GM12891 (cell line): ENCODE results near the gene TPSAB1.

ENCODE experiments used
- DNase-seq: peaks from one replicate; pipeline ENCODE4 v3.0.0; 2011; ENCODE audit warnings: low spot score; ENCODE audit not compliant: insufficient read length
- FAIRE-seq: peaks from 2 replicates; lab custom pipeline; 2011; peaks lifted over from hg19 to GRCh38; lab: Jason Lieb, UNC
- PAX5 ChIP-seq: IDR thresholded peaks from 2 replicates; pipeline ENCODE4 v1.6.1; 2011; ENCODE audit warnings: low read length, moderate library complexity, mild to moderate bottlenecking; ENCODE audit not compliant: insufficient read depth, severe bottlenecking
- POLR2A ChIP-seq: IDR thresholded peaks from 2 replicates; pipeline ENCODE4 v1.6.1; 2011; ENCODE audit warnings: low read depth, low read length, control low read depth
- POLR2AphosphoS5 ChIP-seq: IDR thresholded peaks from 2 replicates; pipeline ENCODE4 v1.6.1; 2011; ENCODE audit warnings: low read depth, low read length, control low read depth
- POU2F2 ChIP-seq: IDR thresholded peaks from 2 replicates; pipeline ENCODE4 v1.6.1; 2011; ENCODE audit warnings: low read depth, mild to moderate bottlenecking, control low read depth, low read length, moderate library complexity
- SPI1 ChIP-seq: IDR thresholded peaks from 2 replicates; pipeline ENCODE4 v1.6.1; 2011; ENCODE audit warnings: low read depth, low read length, control low read depth
- TAF1 ChIP-seq: IDR thresholded peaks from 2 replicates; pipeline ENCODE4 v1.6.1; 2011; ENCODE audit warnings: low read depth, low read length, control low read depth

TPSAB1 gene

GRCh38 chr16:1257561-1258224 lies 17.2 kb downstream of the TPSAB1 start:
- no peak for TF ChIP-seq SPI1
- no peak for TF ChIP-seq POLR2AphosphoS5
- no peak for TF ChIP-seq PAX5
- TF ChIP-seq POLR2A = no peak
- no peak for TF ChIP-seq TAF1
- no peak for TF ChIP-seq POU2F2
- DNase-seq (no peak), FAIRE-seq (no peak)

- DNase-seq (no peak), FAIRE-seq (no peak)
- TF ChIP-seq TAF1 (no peak), POLR2A (no peak), PAX5 (no peak), POU2F2 (no peak), SPI1 (no peak), POLR2AphosphoS5 (no peak)
Observed at GRCh38 chr16:1258225-1258600, 17.7 kb downstream of the TPSAB1 start.

- DNase-seq (no peak), FAIRE-seq (no peak)
- no peak for TF ChIP-seq TAF1
- TF ChIP-seq POU2F2 = no peak
- TF ChIP-seq POLR2AphosphoS5 = no peak
- no peak for TF ChIP-seq SPI1
- TF ChIP-seq POLR2A = no peak
- no peak for TF ChIP-seq PAX5
Observed at GRCh38 chr16:1258906-1259759, 18.6 kb downstream of the TPSAB1 start.

DNA sequence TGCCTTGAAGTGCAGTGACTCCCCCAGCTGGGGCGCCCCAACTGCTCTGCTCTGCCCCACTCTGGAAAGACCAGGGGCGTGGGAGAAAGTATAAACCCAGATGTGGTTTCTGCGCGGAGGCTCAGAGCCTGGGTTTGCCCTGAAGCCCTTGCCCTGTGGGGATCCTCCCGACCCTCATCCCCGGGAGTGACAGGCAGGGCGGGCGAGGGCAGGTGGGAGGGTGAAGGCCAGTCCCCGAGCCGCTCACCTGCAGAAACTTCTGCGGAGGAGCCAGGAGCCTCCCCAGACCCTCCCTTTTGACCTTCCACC lies 19.2 kb downstream of the TPSAB1 start:
- no peak for TF ChIP-seq PAX5
- TF ChIP-seq POLR2AphosphoS5 = no peak
- TF ChIP-seq POLR2A = no peak
- TF ChIP-seq SPI1 = no peak
- TF ChIP-seq POU2F2 = no peak
- no peak for TF ChIP-seq TAF1
- DNase-seq = no peak
- FAIRE-seq = no peak

DNA sequence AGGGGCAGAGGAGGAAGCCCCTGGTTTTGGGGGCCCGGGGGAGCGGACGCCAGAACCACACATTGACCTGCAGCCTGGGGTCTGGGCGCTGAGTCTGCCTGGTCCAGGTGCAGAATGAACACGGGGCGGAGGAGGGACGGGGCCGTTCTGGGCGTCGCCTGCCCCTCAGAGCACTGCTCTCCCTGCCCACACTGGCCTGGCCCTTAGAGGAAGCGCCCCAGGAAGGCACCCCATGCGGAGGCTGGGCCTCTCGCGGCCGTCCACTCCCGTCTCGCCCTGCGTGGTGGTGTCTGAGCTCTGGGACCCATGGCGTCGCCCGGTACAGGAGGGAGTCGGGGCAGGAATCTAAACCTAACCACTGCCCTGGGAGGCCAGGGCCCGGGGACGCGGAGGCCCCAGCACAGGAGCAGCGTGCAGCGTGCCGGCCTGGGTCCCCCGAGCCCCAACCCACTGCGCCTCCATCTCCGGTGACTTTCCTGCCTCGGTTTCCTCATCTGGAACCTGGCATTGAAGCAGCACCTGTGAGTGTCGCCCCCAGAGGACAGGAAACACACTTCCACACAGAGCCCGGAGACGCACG lies 19.7 kb downstream of the TPSAB1 start:
- FAIRE-seq (no peak), DNase-seq (no peak)
- TF ChIP-seq POLR2AphosphoS5 = no peak
- no peak for TF ChIP-seq TAF1
- no peak for TF ChIP-seq SPI1
- TF ChIP-seq POU2F2 = no peak
- TF ChIP-seq PAX5 = no peak
- no peak for TF ChIP-seq POLR2A

GRCh38 chr16:1261131-1261892 lies 20.8 kb downstream of the TPSAB1 start:
- FAIRE-seq = no peak
- DNase-seq = no peak
- TF ChIP-seq PAX5 (no peak), TAF1 (no peak)

DNA sequence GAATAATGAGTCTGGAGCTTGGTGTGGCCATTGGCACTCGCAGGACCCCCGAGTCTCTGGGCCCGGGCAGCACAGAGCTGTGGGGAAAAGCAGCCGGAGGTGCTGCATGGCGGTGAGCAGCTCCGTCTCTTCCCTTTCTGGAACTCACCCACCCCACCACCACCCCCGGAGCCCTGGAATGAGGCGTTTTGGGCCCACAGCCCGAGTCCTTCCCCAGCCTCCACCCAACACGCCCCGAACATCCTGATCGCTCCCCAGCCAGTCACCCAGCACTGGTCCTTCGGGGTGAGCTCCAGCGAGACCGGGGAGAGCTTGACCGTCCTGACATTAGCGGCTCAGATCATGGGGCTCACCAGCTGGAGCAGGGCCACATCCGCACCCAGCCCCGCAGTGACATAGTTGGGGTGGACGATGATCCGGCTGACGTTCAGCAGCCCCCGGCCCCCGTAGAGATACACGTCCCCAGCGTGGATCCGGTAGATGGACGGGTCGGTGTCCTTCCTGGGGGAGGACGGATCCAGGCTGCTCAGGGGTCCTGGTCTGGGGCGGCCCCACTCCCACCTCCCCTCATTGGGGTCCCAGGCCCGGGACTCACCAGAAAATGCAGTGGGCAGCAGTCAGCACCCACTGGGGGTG lies 21.8 kb downstream of the TPSAB1 start:
- FAIRE-seq = no peak
- no peak for DNase-seq
- TF ChIP-seq POLR2A (no peak), POLR2AphosphoS5 (no peak), SPI1 (no peak), POU2F2 (no peak), TAF1 (no peak), PAX5 (no peak)

DNA sequence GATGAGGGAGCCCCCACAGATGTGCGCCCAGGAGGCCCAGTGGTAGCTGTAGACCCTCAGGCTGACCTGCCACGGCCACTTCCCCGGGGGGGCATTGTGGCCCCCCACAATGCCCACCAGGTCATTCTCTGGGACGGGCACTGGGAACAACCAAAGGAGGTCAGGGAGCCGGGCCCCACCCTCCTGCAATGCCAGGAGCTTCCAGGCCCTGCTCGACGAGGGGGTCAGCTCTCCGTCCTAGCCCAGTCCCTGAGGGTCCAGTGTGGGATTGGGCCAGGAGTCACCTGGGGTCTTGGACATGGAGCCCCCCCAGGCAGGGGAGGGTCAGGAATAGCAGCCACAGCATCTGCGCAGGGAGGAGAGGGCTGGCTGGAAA lies 22.3 kb downstream of the TPSAB1 start:
- TF ChIP-seq POLR2A (no peak), SPI1 (no peak), TAF1 (no peak)
- no peak for FAIRE-seq
- DNase-seq = no peak
